HG03521 (cell line): Measurements from ENCODE around the gene PYDC1.
"Not testable (repeated sequence)": the region's sequence is repeated elsewhere in the genome, so short reads cannot be mapped to it uniquely, and the experiment has no call there.

Experiments used
- ATAC-seq: cut with Tn5 transposase; IDR thresholded peaks from one replicate; pipeline ENCODE4 v1.9.1; 2021; ENCODE audit warnings: mild to moderate bottlenecking, moderate library complexity; ENCODE audit not compliant: unreplicated experiment

The PYDC1 gene

DNA sequence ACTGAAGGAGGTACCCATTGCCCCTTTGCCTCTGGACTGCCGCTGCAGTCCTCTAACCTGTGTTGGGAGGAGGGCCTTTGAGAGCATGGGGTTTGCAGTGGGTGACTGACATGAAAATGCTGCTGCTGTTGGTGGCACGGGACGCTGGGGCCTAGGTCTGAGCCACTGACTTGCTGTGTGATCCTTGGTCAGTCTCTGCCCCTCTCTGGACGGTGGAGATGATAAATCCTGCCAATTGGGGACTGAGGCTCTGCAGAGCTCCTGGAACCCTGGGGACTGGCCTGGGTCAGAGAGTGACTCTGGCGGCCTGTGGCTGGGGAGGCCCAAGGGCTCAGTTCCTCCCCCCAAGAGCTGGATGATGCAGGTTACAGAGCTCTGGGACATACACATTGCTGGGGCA lies 6.1 kb upstream of the PYDC1 start:
- ATAC-seq: no peak

GRCh38 chr16:31221357-31222160 lies 4.6 kb upstream of the PYDC1 start:
- no peak for ATAC-seq

DNA sequence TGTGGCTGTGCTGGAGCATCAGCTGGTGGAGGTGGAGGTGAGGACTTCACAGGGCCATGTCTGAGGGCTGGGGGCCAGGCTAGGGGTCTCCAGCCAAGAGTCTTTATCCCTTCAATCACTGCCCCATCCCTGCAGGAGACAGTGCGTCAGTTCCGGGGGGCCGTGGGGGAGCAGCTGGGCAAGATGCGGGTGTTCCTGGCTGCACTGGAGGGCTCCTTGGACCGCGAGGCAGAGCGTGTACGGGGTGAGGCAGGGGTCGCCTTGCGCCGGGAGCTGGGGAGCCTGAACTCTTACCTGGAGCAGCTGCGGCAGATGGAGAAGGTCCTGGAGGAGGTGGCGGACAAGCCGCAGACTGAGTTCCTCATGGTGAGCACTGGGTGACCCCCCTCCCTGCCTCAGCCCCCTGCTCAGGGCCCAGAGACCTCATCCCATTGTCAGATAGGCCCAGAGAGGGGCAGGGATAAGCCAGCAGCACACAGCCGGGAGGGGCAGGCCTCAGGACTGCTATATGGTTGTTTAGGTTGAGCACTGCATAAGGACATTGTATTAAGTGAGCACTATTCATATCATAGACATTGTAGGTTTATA lies 2.3 kb upstream of the PYDC1 start:
- no peak for ATAC-seq

GRCh38 chr16:31217136-31217530 lies 198 bp upstream of the PYDC1 start:
- ATAC-seq: no peak

DNA sequence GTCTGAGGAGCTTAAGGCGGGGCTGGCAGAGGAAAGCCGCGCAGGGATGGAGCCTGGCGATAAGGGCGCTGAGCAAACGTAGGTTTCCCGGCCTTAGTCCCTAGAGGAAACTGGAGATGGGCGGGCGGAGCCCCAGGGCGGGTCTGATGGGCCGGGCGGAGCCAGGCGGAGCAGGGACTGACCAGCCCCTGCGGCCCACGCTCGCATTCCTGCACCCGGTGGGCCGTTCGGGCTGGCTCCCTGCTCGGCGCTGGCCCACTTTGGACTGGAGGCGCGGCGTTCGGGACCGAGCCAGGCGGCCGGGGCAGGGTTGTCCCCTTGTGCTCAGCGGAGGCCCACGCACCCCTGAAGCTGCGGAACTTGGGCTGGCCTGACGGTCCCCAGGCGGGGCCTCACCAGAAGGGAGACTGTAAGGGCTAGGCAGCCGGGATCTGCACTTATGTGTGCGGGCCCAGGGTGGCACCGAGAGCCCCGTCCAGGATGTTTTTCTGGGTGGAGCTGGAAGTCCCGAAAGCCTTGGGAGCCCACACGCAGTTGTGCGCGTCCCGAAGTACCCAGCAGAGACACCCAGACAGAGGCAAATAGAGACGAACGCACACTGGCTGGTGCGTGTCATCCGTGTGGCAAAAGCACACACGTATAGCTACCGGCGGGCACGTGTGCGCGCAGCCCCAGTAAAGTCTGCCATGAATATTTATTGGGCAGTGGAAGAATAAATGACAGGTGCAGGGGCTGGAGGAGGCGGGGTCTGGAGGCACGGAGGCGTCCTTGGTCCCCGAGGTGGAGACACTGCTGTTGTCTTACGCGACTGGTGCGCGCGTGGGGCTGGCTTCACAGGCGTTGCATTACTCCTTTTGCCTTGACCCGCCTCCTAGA lies 1.4 kb downstream of the PYDC1 start:
- no peak for ATAC-seq

GRCh38 chr16:31214708-31215286 lies 2.1 kb downstream of the PYDC1 start:
- no peak for ATAC-seq

GRCh38 chr16:31213877-31214707 lies 2.8 kb downstream of the PYDC1 start, which contains the start of gene TRIM72:
Gene TRIM72, plus strand, starts transcription at chr16:31214119. Its CDS starts 620 bp downstream, at chr16:31214739.
- ATAC-seq: no peak

- no peak for ATAC-seq
Measured at GRCh38 chr16:31213342-31213741, 3.6 kb downstream of the PYDC1 start.

- ATAC-seq: no peak
Measured at GRCh38 chr16:31206776-31207175, 10.2 kb downstream of the PYDC1 start.

DNA sequence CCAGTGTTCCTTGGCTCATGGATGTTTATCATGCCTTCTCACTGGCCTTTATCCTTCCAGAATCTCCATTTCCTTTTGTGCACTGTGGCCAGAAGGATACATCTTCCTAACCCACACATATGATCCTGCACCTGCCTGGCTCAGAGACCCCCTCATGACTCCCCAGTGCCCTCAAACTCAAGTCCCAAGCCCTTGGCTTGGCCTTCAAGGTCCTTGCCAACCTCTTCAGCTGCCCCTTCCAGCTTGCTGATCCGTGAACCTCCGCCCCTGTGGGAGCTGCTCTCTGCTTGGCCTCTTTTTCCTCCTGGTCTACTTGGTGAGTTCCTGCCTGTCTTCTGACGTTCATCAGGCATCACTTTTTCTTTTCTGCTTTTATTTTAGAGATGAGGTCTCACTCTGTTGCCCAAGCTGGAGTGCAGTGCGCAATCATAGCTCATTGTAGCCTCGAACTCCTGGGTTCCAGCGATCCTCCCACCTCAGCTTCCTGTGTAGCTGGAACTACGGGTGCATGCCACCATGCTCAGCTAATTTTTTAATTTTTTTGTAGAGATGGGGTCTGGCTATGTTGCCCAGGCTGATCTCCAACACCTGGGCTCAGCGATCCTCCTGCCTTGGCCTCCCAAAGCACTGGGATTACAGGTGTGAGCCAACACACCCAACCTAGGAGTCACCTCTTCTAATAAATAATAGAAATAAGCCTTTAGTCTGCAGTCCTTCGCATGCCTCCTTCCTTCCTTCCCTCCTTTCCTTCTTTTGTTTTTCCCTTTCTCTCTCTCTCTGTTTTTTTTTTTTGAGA lies 11.9 kb downstream of the PYDC1 start:
- no peak for ATAC-seq

- ATAC-seq: no peak
Measured at GRCh38 chr16:31202414-31203375, 14.2 kb downstream of the PYDC1 start, which contains the start of gene PYCARD. Gene PYCARD, minus strand, starts transcription at chr16:31202760. Its CDS starts 70 bp downstream, at chr16:31202690.

DNA sequence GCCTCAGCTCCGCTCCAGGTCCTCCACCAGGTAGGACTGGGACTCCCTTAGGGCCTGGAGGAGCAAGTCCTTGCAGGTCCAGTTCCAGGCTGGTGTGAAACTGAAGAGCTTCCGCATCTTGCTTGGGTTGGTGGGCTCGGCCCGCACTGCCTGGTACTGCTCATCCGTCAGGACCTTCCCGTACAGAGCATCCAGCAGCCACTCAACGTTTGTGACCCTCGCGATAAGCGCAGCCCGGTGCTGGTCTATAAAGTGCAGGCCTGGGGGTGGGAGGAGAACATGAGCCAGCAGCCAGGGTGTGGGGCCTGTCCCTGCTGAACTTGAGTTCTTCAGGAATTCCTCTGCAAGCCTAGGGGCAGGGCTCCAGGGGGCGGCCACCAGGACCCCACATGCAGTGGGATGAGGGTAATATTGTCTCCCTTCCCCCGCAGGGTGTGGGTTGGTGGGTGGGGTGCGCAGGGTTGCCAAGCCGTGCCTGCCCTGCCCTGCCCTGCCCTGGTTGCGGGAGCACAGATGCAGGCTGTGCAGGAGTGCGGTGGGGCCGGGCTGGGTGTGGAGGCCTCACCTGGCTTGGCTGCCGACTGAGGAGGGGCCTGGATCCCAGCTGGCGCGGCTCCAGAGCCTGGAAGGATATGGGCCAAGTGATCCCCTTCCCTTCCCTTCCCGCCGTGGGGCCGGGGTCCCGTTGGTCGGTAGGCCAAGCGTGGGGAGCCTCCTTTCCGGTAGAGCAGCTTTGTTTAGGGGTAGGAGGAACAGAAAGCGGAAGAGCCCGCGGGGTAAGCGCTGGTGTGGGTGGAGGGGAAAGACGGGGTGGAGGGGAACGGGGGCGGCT lies 15.1 kb downstream of the PYDC1 start:
- no peak for ATAC-seq

GRCh38 chr16:31200821-31201568 lies 15.9 kb downstream of the PYDC1 start:
- ATAC-seq: no peak

DNA sequence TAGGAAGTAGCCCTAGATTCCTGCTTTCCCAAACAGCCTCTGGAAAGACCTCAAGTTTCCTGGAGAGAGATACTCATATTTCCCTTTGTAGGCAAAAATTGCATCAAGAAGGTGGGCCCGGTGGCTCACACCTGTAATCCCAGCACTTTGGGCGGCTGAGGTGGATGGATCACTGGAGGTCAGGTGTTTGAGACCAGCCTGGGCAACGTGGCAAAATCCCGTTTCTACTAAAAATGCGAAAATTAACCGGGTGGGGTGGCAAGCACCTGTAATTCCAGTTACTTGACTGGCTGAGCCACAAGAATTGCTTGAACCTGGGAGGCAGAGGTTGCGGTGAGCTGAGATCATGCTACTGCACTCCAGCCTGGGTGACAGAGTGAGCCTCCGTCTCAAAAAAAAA lies 16.8 kb downstream of the PYDC1 start:
- ATAC-seq: not testable (repeated sequence)

DNA sequence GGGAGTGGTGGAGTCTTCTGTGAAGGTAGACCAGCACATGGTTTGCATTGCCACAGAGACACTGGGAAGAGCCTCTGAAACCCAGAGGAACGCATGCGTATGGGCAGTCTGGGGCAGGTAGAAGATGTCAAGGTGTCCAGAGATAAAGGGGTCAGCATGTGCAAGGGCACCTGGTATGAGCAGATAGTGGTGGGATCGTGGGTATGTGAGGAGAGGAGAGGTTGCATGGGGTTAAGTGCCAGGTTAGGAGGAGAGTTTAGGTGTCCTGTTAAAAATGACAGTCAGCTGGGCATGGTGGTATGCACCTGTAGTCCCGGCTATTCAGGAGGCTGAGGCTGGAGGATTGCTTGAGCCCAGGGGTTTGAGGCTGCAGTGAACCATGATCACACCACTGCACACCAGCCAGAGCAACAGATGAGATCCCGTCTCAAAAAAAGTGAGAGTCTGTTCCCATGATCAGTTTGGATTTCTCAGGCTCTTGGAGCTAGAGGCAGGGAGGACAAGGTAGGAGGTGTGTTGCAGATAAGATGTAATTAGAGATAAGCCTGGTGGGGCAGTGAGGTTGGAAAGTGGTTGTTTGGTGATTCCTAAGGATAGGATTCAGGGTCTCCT lies 17.4 kb downstream of the PYDC1 start:
- no peak for ATAC-seq

DNA sequence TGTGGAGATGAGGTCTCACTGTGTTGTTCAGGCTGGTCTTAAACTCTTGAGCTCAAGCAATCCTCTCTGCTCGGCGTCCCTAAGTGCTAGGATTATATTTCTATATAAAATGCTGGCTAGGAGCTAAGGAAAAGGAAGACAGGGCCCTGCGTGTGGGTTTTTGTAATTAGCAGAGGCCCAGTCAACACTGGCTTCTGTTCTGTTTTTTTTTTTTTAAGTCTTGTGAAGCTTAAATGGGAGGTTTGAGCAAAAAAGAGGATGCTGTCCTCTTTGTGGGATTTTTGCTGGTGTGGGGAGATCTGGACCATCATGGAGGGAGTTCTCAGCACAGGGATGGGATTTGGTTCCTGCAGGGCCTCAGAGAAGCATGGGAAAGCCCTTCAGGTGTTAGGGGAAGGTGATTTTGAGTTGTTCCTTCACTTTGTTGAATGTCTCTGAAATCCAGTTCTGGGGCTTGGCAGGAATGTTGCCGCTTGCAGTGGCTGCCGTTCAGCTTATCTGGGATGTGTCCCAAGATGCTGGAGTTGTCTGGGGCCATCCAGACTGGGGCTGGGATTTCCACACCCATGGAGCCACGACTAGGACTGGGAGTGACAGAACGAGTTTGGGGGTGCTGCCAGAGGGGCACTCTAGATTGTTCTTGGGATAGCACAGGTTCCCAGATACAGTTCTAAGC lies 18.6 kb downstream of the PYDC1 start:
- no peak for ATAC-seq
